ENCODE measurements around the gene CNNM3. TPM values are rescaled to one million over a fixed set of nuclear protein-coding genes. Genes with fewer than 3 reads are reported as not detected.
"Not testable (repeated sequence)": the region's sequence is repeated elsewhere in the genome, so short reads cannot be mapped to it uniquely, and the experiment has no call there.

CNNM3 gene
- polyA plus RNA-seq, 3 donors from 2014 or later: 5.5 to 11.0 (median 9.9) TPM

DNA sequence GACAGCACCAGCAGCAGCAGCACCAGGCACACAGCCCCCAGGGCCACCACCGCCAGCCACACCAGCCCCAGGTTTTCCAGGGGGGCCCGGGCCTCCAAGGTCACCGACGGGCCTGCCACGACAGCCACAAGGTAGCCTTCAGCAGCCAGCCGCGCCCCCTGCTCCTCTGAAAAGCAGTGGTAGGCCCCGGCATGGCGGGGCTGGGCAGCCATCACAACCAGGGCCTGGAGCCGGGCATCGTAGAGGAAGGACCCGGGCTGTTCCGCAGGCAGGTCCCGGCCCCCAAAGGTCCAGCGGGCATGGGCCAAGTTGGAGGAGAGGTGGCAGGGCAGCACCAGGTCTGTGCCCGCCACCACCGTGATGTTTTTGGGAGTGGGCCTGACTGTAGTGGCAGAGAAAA lies 45.0 kb downstream of the CNNM3 start:
- peaks cover 45 to 46% of the 10 kb centered on the region in 2 donors for H3K4me1 Mint-ChIP-seq
- DNase-seq: no peak
- H3K4me3 Mint-ChIP-seq: no peak overlapping the region
- H3K36me3 Mint-ChIP-seq: peaks cover 4 to 22% (median 9%) of the 10 kb centered on the region in 3 donors
- no peak overlapping the region for H3K27ac Mint-ChIP-seq
- H3K27me3 Mint-ChIP-seq (ENCODE audit: low read depth in 3 of 3): peaks cover 2 to 11% (median 5%) of the 10 kb centered on the region in 3 donors
- no peaks in the 10 kb centered on the region for H3K9me3 Mint-ChIP-seq

GRCh38 chr2:96863056-96863455 lies 47.0 kb downstream of the CNNM3 start:
- Mint-ChIP-seq H3K27ac (peak overlapping the region in 4 of 6 donors; percentile 40 to 69 (median 48)), H3K36me3 (peaks cover 4 to 22% (median 9%) of the 10 kb centered on the region in 3 donors), H3K4me1 (peaks cover 51% of the 10 kb centered on the region in 2 donors)
- DNase-seq; H3K4me3 Mint-ChIP-seq; H3K27me3 Mint-ChIP-seq (ENCODE audit: low read depth in 3 of 3); H3K9me3 Mint-ChIP-seq: not testable (repeated sequence)

DNA sequence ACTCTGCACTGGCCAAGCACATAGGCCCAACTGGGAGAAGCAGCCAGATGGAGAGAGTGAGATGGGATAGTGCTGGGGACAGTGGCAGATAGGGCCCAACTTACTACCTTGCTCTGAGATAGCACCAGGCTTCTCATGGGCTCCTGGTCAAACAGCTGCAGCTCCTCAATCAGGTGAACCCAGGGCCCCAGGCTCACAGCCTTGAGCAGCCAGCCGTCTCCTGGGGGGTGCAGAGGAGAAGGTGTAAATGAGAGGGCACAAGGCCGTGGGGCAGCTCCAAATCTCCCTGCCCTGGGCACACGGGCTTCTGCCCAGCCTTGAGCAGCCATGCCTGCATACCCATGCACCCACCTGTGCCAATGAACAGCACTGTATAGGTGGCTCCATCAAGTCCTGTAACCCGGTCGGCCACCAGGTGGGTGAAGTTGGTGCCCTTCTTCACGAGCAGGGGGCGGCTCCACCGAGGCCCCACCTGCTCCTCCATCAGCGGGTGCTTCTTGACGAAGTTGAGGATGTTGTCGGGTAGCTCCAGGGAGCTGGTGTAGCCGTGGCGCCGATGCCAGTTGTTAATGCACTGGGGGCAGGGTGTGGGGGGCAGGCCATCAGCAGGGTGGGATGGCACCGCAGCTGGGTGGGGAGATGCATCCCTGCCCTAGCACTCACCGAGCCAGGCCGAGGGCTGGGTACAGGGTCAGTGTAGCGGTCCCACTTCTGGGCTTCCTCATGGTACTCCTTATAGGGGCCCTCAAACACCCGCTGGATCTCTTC lies 47.7 kb downstream of the CNNM3 start:
- H3K4me1 Mint-ChIP-seq: peaks cover 49 to 52% of the 10 kb centered on the region in 2 donors
- H3K4me3 Mint-ChIP-seq: no peak overlapping the region
- peak overlapping the region in 2 of 6 donors; percentile 55 to 69 for H3K27ac Mint-ChIP-seq
- H3K27me3 Mint-ChIP-seq (ENCODE audit: low read depth in 3 of 3): peaks cover 2 to 14% (median 6%) of the 10 kb centered on the region in 3 donors
- no peak for DNase-seq
- H3K9me3 Mint-ChIP-seq: no peaks in the 10 kb centered on the region
- peaks cover 4 to 22% (median 9%) of the 10 kb centered on the region in 3 donors for H3K36me3 Mint-ChIP-seq

GRCh38 chr2:96864343-96865091 lies 48.4 kb downstream of the CNNM3 start:
- Mint-ChIP-seq H3K9me3 (no peaks in the 10 kb centered on the region), H3K4me1 (peaks cover 42 to 44% of the 10 kb centered on the region in 2 donors), H3K27me3 (ENCODE audit: low read depth in 3 of 3) (peaks cover 0 to 14% (median 6%) of the 10 kb centered on the region in 3 donors), H3K4me3 (no peak overlapping the region), H3K36me3 (peaks cover 4 to 22% (median 9%) of the 10 kb centered on the region in 3 donors), H3K27ac (peak overlapping the region in 1 of 6 donors; percentile 22)
- DNase-seq: no peak

DNA sequence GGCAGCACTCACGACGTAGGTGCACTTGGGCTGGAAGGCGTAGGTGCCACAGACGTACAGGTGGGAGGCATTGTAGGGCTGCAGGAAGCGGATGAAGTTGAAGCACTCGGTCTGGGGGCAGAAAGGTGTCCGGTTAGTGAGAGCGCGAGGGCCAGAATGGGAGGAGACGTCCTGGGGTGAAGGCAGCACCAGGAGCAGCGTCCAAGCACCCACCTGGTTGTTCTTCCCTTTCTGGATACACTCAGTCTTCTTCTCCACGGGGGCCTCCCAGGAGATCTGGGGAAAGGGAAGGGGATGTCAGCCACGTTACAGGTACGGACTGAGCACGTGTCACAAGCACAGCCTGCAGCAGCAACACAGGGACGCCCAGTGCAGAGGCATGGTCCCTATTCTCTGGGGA lies 49.6 kb downstream of the CNNM3 start:
- Mint-ChIP-seq H3K4me1 (peaks cover 38 to 42% of the 10 kb centered on the region in 2 donors), H3K4me3 (peak overlapping the region; percentile 47 to 93 (median 64)), H3K9me3 (no peaks in the 10 kb centered on the region), H3K36me3 (peaks cover 3 to 17% (median 9%) of the 10 kb centered on the region in 3 donors), H3K27ac (peak overlapping the region in 4 of 6 donors; percentile 57 to 81 (median 68)), H3K27me3 (ENCODE audit: low read depth in 3 of 3) (peaks cover 3 to 13% (median 8%) of the 10 kb centered on the region in 3 donors)
- no peak for DNase-seq

GRCh38 chr2:96866149-96866548 lies 50.1 kb downstream of the CNNM3 start:
- Mint-ChIP-seq H3K4me1 (peaks cover 43 to 46% of the 10 kb centered on the region in 2 donors), H3K4me3 (peak overlapping the region; percentile 82 to 93 (median 89)), H3K27ac (peak overlapping the region in 4 of 6 donors; percentile 85 to 92 (median 88)), H3K36me3 (peaks cover 3 to 17% (median 9%) of the 10 kb centered on the region in 3 donors), H3K27me3 (ENCODE audit: low read depth in 3 of 3) (peaks cover 5 to 13% (median 8%) of the 10 kb centered on the region in 3 donors), H3K9me3 (no peaks in the 10 kb centered on the region)
- DNase-seq: no peak

- peaks cover 47% of the 10 kb centered on the region in 2 donors for H3K4me1 Mint-ChIP-seq
- peaks cover 5 to 10% (median 8%) of the 10 kb centered on the region in 3 donors for H3K27me3 Mint-ChIP-seq (ENCODE audit: low read depth in 3 of 3)
- H3K9me3 Mint-ChIP-seq: no peaks in the 10 kb centered on the region
- peak; percentile 17 to 35 (median 29) for DNase-seq
- peaks cover 3 to 13% (median 9%) of the 10 kb centered on the region in 3 donors for H3K36me3 Mint-ChIP-seq
- H3K4me3 Mint-ChIP-seq: peak overlapping the region; percentile 82 to 93 (median 89)
- H3K27ac Mint-ChIP-seq: peak overlapping the region; percentile 76 to 93 (median 88)
Observed at GRCh38 chr2:96866586-96866985, 50.5 kb downstream of the CNNM3 start.

- H3K4me1 Mint-ChIP-seq: peaks cover 43 to 47% of the 10 kb centered on the region in 2 donors
- peak in 1 of 3 donors; percentile 20 for DNase-seq
- H3K36me3 Mint-ChIP-seq: peaks cover 3 to 7% (median 6%) of the 10 kb centered on the region in 3 donors
- H3K27me3 Mint-ChIP-seq (ENCODE audit: low read depth in 3 of 3): peaks cover 5 to 10% (median 8%) of the 10 kb centered on the region in 3 donors
- H3K9me3 Mint-ChIP-seq: no peaks in the 10 kb centered on the region
- peak overlapping the region; percentile 76 to 93 (median 88) for H3K27ac Mint-ChIP-seq
- peak overlapping the region; percentile 82 to 93 (median 89) for H3K4me3 Mint-ChIP-seq
Observed at GRCh38 chr2:96866986-96867755, 51.1 kb downstream of the CNNM3 start.

DNA sequence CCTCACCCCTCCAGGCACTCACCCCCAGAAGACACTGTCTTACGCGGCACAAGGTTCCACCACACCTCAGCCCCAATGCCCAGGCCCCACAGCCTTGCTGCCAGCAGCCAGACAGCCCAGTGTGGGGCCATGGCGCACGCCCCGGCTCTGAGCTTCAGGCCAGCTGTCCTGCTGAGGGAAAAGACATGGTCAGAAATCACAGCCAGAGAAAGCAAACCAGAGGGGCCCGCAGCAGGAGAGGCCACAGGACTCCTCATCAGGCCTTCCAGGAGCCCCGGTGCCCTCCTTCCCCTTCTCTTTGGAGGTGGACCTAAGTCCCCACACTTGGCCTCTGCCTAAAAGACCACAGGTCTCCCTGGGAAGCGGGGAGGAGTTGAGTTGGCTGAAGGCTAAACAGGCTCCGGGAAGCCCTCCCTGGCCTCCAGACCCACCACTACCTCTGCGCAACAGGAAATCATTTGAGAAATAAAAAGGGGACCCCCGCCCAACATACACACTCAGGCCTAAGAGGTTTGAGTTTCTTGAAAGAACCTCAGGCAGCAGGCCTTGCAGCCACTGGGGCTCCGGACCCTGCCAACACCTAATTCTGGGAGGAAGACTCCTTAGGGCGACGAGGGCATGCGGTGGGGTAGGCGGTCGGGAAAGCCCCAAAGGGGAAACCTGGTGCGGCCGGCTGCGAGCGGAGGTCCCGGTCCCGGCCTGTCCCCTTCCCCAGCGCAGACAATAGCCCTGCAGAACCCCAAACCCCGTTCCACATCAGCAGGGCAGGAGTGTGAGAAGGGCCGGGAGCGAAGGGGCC lies 51.9 kb downstream of the CNNM3 start:
- no peaks in the 10 kb centered on the region for H3K9me3 Mint-ChIP-seq

DNA sequence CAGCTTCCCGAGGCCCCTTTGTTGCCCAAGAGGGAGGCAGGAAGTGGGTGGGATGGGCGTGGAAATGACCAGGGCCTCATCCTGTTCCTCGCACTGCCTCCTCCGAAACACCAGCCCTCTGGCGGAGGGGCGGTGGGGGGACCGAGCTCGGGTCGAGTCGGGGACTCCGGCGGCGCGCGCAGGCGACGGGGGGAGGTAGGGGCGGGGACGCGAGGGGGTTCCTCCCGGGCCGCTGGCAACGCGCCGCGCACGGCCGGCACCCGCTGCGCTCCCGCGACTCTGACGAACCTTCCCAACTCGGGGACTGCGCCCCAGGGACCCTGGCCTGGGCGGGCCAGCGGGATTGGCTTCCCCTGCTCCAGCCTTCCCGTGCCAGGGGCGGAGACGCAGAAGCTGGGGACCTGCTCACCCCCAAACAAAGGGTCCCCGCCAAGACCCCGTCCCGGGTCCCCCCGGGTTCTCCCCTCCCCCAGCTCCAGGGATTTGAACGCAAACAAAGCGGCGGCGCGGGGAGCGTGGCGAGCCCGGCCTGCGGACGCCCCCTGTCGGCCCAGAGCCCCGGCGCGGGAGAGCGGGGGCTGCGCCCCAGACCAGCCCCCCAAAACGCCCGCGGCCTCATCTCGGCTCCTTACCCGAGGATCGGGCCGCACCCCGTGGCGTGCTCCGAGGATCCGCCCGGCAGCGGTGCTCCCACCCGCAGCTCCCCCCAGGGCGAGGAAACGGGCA lies 52.6 kb downstream of the CNNM3 start:
- DNase-seq: peak; percentile 72 to 78 (median 77)
- Mint-ChIP-seq H3K4me3 (peak overlapping the region; percentile 82 to 93 (median 89)), H3K27ac (peak overlapping the region in 4 of 6 donors; percentile 76 to 92 (median 88)), H3K36me3 (peaks cover 0 to 3% (median 0%) of the 10 kb centered on the region in 3 donors), H3K9me3 (no peaks in the 10 kb centered on the region), H3K4me1 (peaks cover 40 to 48% of the 10 kb centered on the region in 2 donors), H3K27me3 (ENCODE audit: low read depth in 3 of 3) (peaks cover 5 to 10% (median 8%) of the 10 kb centered on the region in 3 donors)

More for the DNA sequence above, 51.9 kb downstream of the CNNM3 start:
- peak overlapping the region; percentile 76 to 93 (median 88) for H3K27ac Mint-ChIP-seq
- H3K4me3 Mint-ChIP-seq: peak overlapping the region; percentile 82 to 93 (median 89)
- peaks cover 5 to 10% (median 8%) of the 10 kb centered on the region in 3 donors for H3K27me3 Mint-ChIP-seq (ENCODE audit: low read depth in 3 of 3)
- H3K4me1 Mint-ChIP-seq: peaks cover 43 to 48% of the 10 kb centered on the region in 2 donors
- peaks cover 3 to 5% (median 5%) of the 10 kb centered on the region in 3 donors for H3K36me3 Mint-ChIP-seq
- DNase-seq: peak; percentile 28 to 64 (median 41)

DNA sequence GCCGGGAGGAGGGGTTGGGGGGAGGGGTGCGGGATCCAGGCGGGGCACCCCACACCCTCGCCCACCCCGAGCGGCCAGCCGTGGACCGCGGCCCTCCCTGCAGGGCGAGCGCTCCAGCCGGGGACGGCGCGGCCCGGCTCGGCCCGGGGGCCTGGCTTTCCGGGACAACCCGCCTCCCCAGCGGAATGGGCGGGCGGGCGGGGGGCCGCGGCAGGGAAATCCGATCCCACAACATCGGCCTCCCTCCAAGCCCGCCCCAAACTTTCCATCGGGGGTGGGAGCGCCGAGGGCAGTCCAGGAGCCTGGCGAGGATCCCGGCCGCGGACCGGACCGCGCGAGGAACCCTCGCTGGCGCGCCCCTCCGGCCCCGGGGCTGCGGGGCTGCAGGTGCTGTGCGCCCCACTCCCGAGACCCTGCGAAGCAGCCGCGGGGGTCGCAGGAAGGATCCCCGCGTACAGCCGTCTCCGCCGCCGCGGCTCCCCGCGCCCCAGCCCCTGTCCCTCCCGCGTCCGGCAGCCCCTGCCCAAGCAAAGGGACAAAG lies 53.3 kb downstream of the CNNM3 start:
- Mint-ChIP-seq H3K27ac (no peak overlapping the region), H3K4me3 (peak overlapping the region in 4 of 5 donors; percentile 64 to 95 (median 92)), H3K36me3 (peaks cover 0 to 3% (median 0%) of the 10 kb centered on the region in 3 donors), H3K27me3 (ENCODE audit: low read depth in 3 of 3) (peaks cover 5 to 10% (median 8%) of the 10 kb centered on the region in 3 donors), H3K4me1 (peaks cover 41 to 52% of the 10 kb centered on the region in 2 donors), H3K9me3 (no peaks in the 10 kb centered on the region)
- no peak for DNase-seq
